Hepatocyte (in vitro differentiated cells): Measurements from ENCODE around the gene CYP4F22. TPM values are rescaled to one million over a fixed set of nuclear protein-coding genes. Genes with fewer than 3 reads are reported as not detected.

Experiments used
- DNase-seq: peaks from one replicate; pipeline ENCODE4 v3.0.0-alpha.2; 2016; ENCODE audit warnings: low spot score
- H2AFZ ChIP-seq: fragments of 200-600 bp; sonication (generic); 2 replicates; pipeline ENCODE4 v1.6.0; 2016; ENCODE audit warnings: antibody characterized with exemption, mild to moderate bottlenecking
- H3K27ac ChIP-seq: fragments of 200-600 bp; sonication (generic); 2 replicates; pipeline ENCODE4 v1.5.1; 2016; ENCODE audit warnings: mild to moderate bottlenecking
- H3K27me3 ChIP-seq: fragments of 200-600 bp; sonication (generic); 2 replicates; pipeline ENCODE4 v1.6.1; 2016
- H3K36me3 ChIP-seq: fragments of 200-600 bp; sonication (generic); replicated peaks from 2 replicates; pipeline ENCODE4 v1.5.1; 2016; ENCODE audit warnings: low read depth; ENCODE audit not compliant: insufficient read depth
- H3K4me1 ChIP-seq: fragments of 200-600 bp; sonication (generic); 2 replicates; pipeline ENCODE4 v1.5.1; 2016; ENCODE audit warnings: mild to moderate bottlenecking, moderate library complexity; ENCODE audit not compliant: insufficient read depth
- H3K4me2 ChIP-seq: fragments of 200-600 bp; sonication (generic); 2 replicates; pipeline ENCODE4 v1.6.0; 2016
- H3K4me3 ChIP-seq: fragments of 200-600 bp; sonication (generic); 2 replicates; pipeline ENCODE4 v1.5.1; 2016; ENCODE audit warnings: mild to moderate bottlenecking
- H3K79me2 ChIP-seq: fragments of 200-600 bp; sonication (generic); 2 replicates; pipeline ENCODE4 v1.6.0; 2017; ENCODE audit warnings: mild to moderate bottlenecking
- H3K9me2 ChIP-seq: fragments of 200-600 bp; sonication (generic); replicated peaks from 2 replicates; pipeline ENCODE4 v1.6.0; 2017; ENCODE audit warnings: mild to moderate bottlenecking; ENCODE audit not compliant: insufficient read depth
- H3K9me3 ChIP-seq: fragments of 200-600 bp; sonication (generic); 2 replicates; pipeline ENCODE4 v1.5.1; 2016; ENCODE audit warnings: low read depth, mild to moderate bottlenecking
- H4K20me1 ChIP-seq: fragments of 200-600 bp; sonication (generic); 2 replicates; pipeline ENCODE4 v1.6.0; 2016; ENCODE audit warnings: mild to moderate bottlenecking; ENCODE audit not compliant: insufficient read depth, poor library complexity, severe bottlenecking
- EZH2 ChIP-seq: fragments of 200-600 bp; sonication (generic); IDR thresholded peaks from 2 replicates; pipeline ENCODE4 v1.6.1; 2016; ENCODE audit warnings: antibody characterized with exemption, mild to moderate bottlenecking, borderline replicate concordance
- EZH2phosphoT487 ChIP-seq: fragments of 200-600 bp; sonication (generic); IDR thresholded peaks from one replicate; pipeline ENCODE4 v1.6.1; 2018; ENCODE audit warnings: antibody characterized with exemption, mild to moderate bottlenecking, low read depth, moderate library complexity; ENCODE audit not compliant: unreplicated experiment, severe bottlenecking
- WGBS: methylation state at CpG from one replicate; pipeline ENCODE4 v1.1.6; 2016; ENCODE audit warnings: low lambda C conversion rate; ENCODE audit errors: missing lambda C conversion rate; 5-methylcytosine and 5-hydroxymethylcytosine counted together
- polyA plus RNA-seq: library from polyadenylated mRNA; unstranded; fragments of >200 nt; fragmentation: Nextera tagmentation; extraction: Ambion mirVana; gene quantifications from 2 replicates; pipeline ENCODE4 v1.2.1, GENCODE V29; 2016
- total RNA-seq: library from RNA; depleted of rRNA; stranded (reverse); fragments of >200 nt; gene quantifications from 2 replicates; pipeline ENCODE4 v1.2.3, GENCODE V29; 2014
- TF ChIP-seq, protein P1 (sequence below): fragments of 200-600 bp; sonication (generic); IDR thresholded peaks from 2 replicates; pipeline ENCODE4 v1.5.1; 2016; ENCODE audit warnings: antibody characterized with exemption, mild to moderate bottlenecking; ENCODE audit not compliant: poor library complexity

The CYP4F22 gene
- total and polyA plus RNA-seq, 2 experiments from 2014 or later: not detected

DNA sequence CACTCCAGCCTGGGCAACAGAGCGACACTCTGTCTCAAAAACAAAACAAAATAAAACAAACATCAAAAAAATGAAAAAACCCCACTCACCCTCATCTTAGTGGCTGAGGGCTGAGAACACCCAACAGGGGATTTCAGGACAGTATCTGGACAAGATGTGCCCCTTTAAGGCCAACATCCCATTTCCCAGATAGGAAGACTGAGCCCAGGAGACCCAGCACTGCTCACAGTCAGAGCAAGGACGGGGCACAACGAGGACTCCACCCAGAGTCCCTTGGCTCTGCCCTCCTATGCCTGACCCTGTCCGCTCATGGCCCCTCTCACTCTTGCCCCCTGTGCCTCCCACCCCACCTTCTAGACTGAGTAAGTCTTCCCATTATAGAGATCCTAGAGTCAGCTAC is 53.8 kb downstream of the CYP4F22 start:
- Histone ChIP-seq H3K4me2 (no peak overlapping the region), H3K4me3 (no peak overlapping the region), H3K27ac (no peak overlapping the region), H3K4me1 (no peaks in the 10 kb centered on the region), H3K27me3 (no peaks in the 10 kb centered on the region), H3K9me2 (no peaks in the 10 kb centered on the region), H3K36me3 (no peaks in the 10 kb centered on the region), H3K79me2 (no peaks in the 10 kb centered on the region), H4K20me1 (no peaks in the 10 kb centered on the region), H3K9me3 (no peaks in the 10 kb centered on the region), H2AFZ (no peak overlapping the region)
- 81% methylated on average over 4 of the region's 4 CpGs for WGBS
- no peak for DNase-seq
- no peak for TF ChIP-seq EZH2phosphoT487
- no peak for TF ChIP-seq EZH2
- TF ChIP-seq, protein P1, sequence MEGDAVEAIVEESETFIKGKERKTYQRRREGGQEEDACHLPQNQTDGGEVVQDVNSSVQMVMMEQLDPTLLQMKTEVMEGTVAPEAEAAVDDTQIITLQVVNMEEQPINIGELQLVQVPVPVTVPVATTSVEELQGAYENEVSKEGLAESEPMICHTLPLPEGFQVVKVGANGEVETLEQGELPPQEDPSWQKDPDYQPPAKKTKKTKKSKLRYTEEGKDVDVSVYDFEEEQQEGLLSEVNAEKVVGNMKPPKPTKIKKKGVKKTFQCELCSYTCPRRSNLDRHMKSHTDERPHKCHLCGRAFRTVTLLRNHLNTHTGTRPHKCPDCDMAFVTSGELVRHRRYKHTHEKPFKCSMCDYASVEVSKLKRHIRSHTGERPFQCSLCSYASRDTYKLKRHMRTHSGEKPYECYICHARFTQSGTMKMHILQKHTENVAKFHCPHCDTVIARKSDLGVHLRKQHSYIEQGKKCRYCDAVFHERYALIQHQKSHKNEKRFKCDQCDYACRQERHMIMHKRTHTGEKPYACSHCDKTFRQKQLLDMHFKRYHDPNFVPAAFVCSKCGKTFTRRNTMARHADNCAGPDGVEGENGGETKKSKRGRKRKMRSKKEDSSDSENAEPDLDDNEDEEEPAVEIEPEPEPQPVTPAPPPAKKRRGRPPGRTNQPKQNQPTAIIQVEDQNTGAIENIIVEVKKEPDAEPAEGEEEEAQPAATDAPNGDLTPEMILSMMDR: no peak

DNA sequence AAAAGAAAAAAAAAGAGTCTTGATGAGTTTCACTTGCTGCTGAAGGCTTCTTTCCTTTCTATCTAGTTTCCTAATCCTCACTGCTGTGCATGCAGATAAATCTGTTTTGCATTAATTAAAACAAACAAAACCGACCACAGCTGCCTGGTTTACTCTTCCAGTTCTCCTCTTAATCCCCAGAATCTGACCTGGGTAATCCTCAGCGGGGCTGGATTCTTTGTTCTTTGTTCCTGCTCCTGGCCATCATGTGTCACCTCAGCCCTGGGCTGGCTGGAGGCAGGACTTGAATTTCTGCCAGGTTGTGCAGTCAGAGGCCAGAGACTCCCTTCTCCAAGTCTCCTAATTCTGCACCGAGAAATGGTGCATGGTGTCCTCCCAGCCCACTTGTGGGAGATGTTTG is 54.5 kb downstream of the CYP4F22 start:
- no peak overlapping the region for H3K4me3 ChIP-seq
- H3K4me1 ChIP-seq: no peaks in the 10 kb centered on the region
- no peaks in the 10 kb centered on the region for H3K36me3 ChIP-seq
- H3K4me2 ChIP-seq: no peak overlapping the region
- no peaks in the 10 kb centered on the region for H3K9me2 ChIP-seq
- DNase-seq: no peak
- no peaks in the 10 kb centered on the region for H4K20me1 ChIP-seq
- TF ChIP-seq EZH2 (no peak), EZH2phosphoT487 (no peak)
- TF ChIP-seq, protein P1: no peak
- H3K79me2 ChIP-seq: no peaks in the 10 kb centered on the region
- H3K27ac ChIP-seq: no peak overlapping the region
- H2AFZ ChIP-seq: no peak overlapping the region
- no peaks in the 10 kb centered on the region for H3K27me3 ChIP-seq
- 43% methylated on average over 3 of the region's 3 CpGs for WGBS
- no peaks in the 10 kb centered on the region for H3K9me3 ChIP-seq

DNA sequence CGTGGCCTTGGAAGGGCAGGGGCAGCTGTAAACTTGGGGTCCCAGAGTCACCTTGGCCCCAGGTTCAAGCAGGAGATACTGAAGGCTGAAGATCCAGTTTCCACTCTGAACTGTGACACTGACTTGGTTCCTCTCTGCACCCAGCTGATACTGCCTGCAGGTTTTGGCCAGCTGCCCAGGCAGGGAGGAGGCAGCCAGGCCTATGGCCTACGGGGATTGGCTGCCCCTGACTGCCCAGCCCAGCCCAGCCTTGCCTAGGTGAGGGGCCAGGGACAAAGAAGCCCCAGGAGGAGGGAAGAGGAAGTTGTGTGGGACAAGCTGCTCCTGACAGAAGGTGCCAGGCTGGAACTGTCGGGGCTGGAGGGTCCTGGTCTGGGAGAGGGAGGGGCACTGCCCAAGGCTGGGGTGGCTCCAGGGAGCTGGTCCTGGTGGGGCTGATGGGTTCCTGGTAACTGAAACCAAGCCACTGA is 55.0 kb downstream of the CYP4F22 start:
- Histone ChIP-seq H4K20me1 (no peaks in the 10 kb centered on the region), H3K36me3 (no peaks in the 10 kb centered on the region), H3K27ac (no peak overlapping the region), H3K9me3 (no peaks in the 10 kb centered on the region), H3K9me2 (no peaks in the 10 kb centered on the region), H3K4me2 (no peak overlapping the region), H2AFZ (no peak overlapping the region), H3K27me3 (no peaks in the 10 kb centered on the region), H3K79me2 (no peaks in the 10 kb centered on the region), H3K4me1 (no peaks in the 10 kb centered on the region), H3K4me3 (no peak overlapping the region)
- TF ChIP-seq EZH2: no peak
- TF ChIP-seq EZH2phosphoT487: no peak
- TF ChIP-seq, protein P1: no peak
- WGBS: 42% methylated on average over 3 of the region's 3 CpGs
- DNase-seq: no peak

DNA sequence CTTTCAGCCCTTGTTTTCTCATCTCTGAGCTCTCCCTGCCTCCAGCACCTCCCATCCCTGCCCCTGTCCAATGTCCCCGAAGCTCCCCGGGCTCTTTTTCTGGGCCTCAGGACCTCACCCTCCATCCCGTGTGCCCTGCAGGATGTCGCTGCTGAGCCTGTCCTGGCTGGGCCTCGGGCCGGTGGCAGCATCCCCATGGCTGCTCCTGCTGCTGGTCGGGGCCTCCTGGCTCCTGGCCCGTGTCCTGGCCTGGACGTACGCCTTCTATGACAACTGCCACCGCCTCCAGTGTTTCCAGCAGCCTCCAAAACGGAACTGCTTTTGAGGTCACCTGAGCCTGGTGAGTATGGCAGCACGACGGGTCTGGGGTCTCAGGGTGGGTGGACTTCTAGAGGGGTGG is 55.6 kb downstream of the CYP4F22 start:
- Histone ChIP-seq H3K36me3 (no peaks in the 10 kb centered on the region), H4K20me1 (no peaks in the 10 kb centered on the region), H3K27me3 (no peaks in the 10 kb centered on the region), H3K9me2 (no peaks in the 10 kb centered on the region), H3K79me2 (no peaks in the 10 kb centered on the region), H3K4me3 (no peak overlapping the region), H3K9me3 (no peaks in the 10 kb centered on the region), H3K4me2 (no peak overlapping the region), H3K4me1 (no peaks in the 10 kb centered on the region), H2AFZ (no peak overlapping the region), H3K27ac (no peak overlapping the region)
- WGBS: 84% methylated on average over 13 of the region's 14 CpGs
- no peak for DNase-seq
- TF ChIP-seq EZH2 (no peak), EZH2phosphoT487 (no peak)
- TF ChIP-seq, protein P1: no peak
